ENCODE data around the gene CFAP73.

CFAP73 gene

GRCh38 chr12:113167868-113168267 lies 18.3 kb downstream of the CFAP73 start:
- DNase-seq: no peak

- no peak for DNase-seq
These were observed 20.2 kb downstream of the CFAP73 start for GRCh38 chr12:113169697-113170096.

- DNase-seq: no peak
These were observed 20.9 kb downstream of the CFAP73 start for GRCh38 chr12:113170457-113170856.

- no peak for DNase-seq
These were observed 21.4 kb downstream of the CFAP73 start for GRCh38 chr12:113170926-113171325.

- no peak for DNase-seq
These were observed 22.0 kb downstream of the CFAP73 start for GRCh38 chr12:113171543-113171942.

- DNase-seq: no peak
These were observed 22.7 kb downstream of the CFAP73 start for GRCh38 chr12:113172185-113172584.

GRCh38 chr12:113173081-113173698 lies 23.7 kb downstream of the CFAP73 start:
- no peak for DNase-seq

- DNase-seq: peak in 1 of 2 experiments; percentile 22
These were observed 25.2 kb downstream of the CFAP73 start for GRCh38 chr12:113174461-113175384.

GRCh38 chr12:113179023-113179422 lies 29.5 kb downstream of the CFAP73 start:
- DNase-seq: no peak

- DNase-seq: no peak
These were observed 30.8 kb downstream of the CFAP73 start for GRCh38 chr12:113180333-113180732.

- no peak for DNase-seq
These were observed 32.5 kb downstream of the CFAP73 start for GRCh38 chr12:113181975-113182374.

- DNase-seq: no peak
These were observed 33.6 kb downstream of the CFAP73 start for GRCh38 chr12:113183030-113183589.

- DNase-seq: no peak
These were observed 34.8 kb downstream of the CFAP73 start for GRCh38 chr12:113184098-113184899.

- peak in 1 of 2 experiments; percentile 28 for DNase-seq
These were observed 35.3 kb downstream of the CFAP73 start for GRCh38 chr12:113184900-113185179.

GRCh38 chr12:113185180-113186032 lies 35.9 kb downstream of the CFAP73 start, which contains the start of the genes DDX54 and RITA1:
DDX54 (minus strand) TSS chr12:113185478; CDS start chr12:113185451, 27 bp downstream.
RITA1 (plus strand) TSS chr12:113185721; CDS start chr12:113186747, 1,026 bp downstream.
- DNase-seq: no peak

- DNase-seq: no peak
These were observed 36.5 kb downstream of the CFAP73 start for GRCh38 chr12:113186033-113186365.

GRCh38 chr12:113186666-113187325 lies 37.3 kb downstream of the CFAP73 start:
- no peak for DNase-seq

GRCh38 chr12:113189361-113189760 lies 39.8 kb downstream of the CFAP73 start:
- no peak for DNase-seq

- DNase-seq: no peak
These were observed 41.2 kb downstream of the CFAP73 start for GRCh38 chr12:113190761-113191160.

- DNase-seq: no peak
These were observed 41.7 kb downstream of the CFAP73 start for GRCh38 chr12:113191227-113191626.

- DNase-seq: no peak
These were observed 45.5 kb downstream of the CFAP73 start for GRCh38 chr12:113194971-113195391.

GRCh38 chr12:113195598-113195997 lies 46.1 kb downstream of the CFAP73 start:
- DNase-seq: no peak

Measured in cerebellar nuclear complex (tissue), 1 donor.